ENCODE data around the gene PRKCZ.

Gene PRKCZ

DNA sequence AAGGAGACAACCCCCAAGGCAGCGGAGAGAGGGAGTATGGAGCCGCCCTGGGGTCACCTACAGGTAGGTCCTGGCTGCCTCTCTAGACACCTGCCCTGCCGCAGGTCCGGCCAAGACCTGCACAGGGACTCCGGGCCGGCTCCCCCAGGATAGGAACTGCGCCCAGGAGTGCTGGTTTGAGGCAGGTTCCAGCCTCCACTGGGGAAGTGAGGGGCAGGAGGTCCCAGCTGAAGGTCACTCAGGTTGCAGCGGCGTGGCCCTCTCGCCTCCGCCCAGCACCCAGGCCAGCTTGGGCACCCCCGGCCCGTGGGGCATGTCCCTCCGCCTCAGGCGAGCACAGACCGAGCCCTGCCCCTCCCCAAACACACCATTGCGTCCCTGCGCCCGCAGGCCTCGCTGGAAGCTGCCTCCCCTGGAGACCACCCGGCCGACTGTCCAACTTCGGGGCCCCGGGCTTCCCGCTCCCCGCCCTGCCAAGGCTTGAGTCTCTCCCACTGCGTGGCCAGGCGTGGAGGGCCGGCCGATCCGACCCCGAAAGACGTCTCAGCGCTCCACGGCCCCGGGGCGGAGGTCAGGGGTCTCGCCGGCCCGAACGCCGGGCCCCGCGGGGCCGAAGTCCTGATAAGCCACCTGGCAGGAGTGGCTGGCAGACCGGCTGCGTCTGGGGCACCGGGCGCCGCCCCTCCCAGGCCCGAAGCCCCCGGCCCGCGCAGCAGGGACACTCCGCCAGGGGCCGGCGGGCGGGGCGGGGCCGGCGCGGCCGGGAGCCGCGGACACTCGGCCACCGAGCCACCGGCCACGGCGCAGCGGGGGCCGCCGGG is 176.5 kb downstream of the PRKCZ start:
- TF ChIP-seq, protein P1, sequence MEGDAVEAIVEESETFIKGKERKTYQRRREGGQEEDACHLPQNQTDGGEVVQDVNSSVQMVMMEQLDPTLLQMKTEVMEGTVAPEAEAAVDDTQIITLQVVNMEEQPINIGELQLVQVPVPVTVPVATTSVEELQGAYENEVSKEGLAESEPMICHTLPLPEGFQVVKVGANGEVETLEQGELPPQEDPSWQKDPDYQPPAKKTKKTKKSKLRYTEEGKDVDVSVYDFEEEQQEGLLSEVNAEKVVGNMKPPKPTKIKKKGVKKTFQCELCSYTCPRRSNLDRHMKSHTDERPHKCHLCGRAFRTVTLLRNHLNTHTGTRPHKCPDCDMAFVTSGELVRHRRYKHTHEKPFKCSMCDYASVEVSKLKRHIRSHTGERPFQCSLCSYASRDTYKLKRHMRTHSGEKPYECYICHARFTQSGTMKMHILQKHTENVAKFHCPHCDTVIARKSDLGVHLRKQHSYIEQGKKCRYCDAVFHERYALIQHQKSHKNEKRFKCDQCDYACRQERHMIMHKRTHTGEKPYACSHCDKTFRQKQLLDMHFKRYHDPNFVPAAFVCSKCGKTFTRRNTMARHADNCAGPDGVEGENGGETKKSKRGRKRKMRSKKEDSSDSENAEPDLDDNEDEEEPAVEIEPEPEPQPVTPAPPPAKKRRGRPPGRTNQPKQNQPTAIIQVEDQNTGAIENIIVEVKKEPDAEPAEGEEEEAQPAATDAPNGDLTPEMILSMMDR (conservative IDR thresholded peaks at IDR 0.05; ENCODE audit: low read depth, low read length), result no peak
- peak overlapping the region; percentile 72 for H3K4me3 ChIP-seq (ENCODE audit: low read depth, low read length)
- no peak for DNase-seq (ENCODE audit: low read depth)

DNA sequence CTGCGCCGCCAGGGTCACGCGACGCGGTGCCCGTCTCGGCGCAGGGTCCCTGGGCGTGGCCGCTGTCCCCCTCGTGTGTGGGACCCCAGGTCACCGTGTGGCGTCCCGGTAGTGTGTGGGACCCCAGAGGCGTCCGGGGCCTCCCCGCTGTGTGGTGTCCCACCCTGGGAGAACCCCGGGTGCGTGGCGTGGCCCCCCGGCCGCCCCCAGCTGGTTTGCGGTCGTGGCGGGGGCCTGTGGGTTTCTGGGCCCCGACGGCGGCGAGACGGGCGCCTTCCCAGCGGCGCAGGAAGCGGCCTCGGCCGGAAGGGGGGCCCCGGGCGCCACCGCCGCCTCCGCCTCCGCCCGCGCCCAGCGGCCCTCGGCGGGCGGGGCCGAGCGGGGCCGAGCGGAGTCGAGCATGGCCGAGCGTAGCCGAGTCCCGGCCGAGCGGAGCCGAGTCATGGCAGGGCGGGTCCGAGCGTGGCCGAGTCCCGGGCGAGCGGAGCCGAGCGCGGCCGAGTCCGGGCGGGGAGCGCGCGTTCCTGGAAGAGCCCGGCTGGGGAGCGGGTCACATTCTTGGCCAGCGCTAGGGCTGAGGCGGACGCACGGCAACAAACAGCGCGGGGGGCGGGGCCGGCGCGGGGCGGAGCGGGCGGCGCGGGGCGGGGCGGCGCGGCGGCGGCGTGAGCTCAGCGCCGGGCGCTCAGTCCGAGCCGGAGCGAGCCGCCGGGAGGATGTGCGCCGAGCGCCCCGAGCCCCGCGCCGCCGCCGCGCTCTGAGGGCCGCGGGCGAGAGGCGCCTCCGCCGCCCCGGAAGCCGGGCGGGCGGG is 177.3 kb downstream of the PRKCZ start:
- peak overlapping the region; percentile 72 for H3K4me3 ChIP-seq (ENCODE audit: low read depth, low read length)
- peak; percentile 98 for DNase-seq (ENCODE audit: low read depth)
- TF ChIP-seq, protein P1 (conservative IDR thresholded peaks at IDR 0.05; ENCODE audit: low read depth, low read length), result no peak

- DNase-seq (ENCODE audit: low read depth), result no peak
- TF ChIP-seq, protein P1 (conservative IDR thresholded peaks at IDR 0.05; ENCODE audit: low read depth, low read length), result no peak
- peak within 1 kb of the TSS; percentile 80 for H3K4me3 ChIP-seq (ENCODE audit: low read depth, low read length)
These were observed 178.0 kb downstream of the PRKCZ start, which contains the start of gene SKI for GRCh38 chr1:2228157-2228594. TSS of gene SKI (plus strand) at chr1:2228319. CDS start at chr1:2228767, 448 bp downstream.

GRCh38 chr1:2228694-2229036 is 178.5 kb downstream of the PRKCZ start:
- TF ChIP-seq, protein P1 (conservative IDR thresholded peaks at IDR 0.05; ENCODE audit: low read depth, low read length), result no peak
- peak overlapping the region; percentile 80 for H3K4me3 ChIP-seq (ENCODE audit: low read depth, low read length)
- peak; percentile 50 for DNase-seq (ENCODE audit: low read depth)

- TF ChIP-seq, protein P1 (conservative IDR thresholded peaks at IDR 0.05; ENCODE audit: low read depth, low read length), result peak; percentile 13
- DNase-seq (ENCODE audit: low read depth), result peak; percentile 74
- peak overlapping the region; percentile 80 for H3K4me3 ChIP-seq (ENCODE audit: low read depth, low read length)
These were observed 179.0 kb downstream of the PRKCZ start for GRCh38 chr1:2229037-2229864.

DNA sequence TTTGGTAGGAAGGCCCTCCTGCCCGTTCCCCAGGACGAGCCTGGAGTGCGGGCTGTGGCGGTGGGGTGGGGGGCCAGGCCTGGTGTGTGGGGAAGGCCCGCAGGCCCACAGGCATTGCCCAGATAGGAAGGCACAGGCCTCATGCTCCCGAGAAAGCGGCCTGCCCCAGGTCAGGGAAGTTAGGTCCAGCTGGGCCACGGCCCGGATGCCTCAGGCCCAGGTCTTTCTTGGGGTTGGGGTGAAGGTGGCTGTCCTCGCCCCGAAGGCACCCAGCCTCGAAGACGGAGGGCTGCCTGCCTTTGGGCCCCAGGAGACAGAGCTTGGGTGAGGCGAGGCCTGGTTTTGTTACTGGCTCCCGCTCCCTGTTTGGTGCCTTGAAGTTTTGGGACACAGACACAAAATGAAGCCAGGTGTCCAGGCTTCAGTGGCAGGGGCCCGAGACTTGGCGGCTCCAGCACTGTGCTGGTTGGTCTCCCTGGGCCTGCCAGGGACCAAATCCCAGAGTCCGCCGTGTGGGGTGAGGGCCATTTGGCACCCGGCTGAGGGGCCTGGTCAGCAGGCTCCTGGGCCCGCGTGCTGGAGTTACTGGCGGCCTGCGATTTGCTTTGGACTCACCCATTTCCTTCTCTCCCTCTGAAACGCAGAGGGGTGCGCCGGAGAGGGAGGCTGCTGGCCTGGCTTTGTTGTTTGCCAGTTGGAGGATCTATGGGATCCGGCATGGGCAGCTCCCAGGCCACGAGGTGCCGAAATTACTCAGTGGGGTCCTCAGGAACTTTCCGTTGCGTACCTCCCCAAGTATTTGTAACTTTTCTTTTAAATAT is 179.9 kb downstream of the PRKCZ start:
- TF ChIP-seq, protein P1 (conservative IDR thresholded peaks at IDR 0.05; ENCODE audit: low read depth, low read length), result no peak
- peak overlapping the region; percentile 80 for H3K4me3 ChIP-seq (ENCODE audit: low read depth, low read length)
- DNase-seq (ENCODE audit: low read depth), result peak; percentile 53

Data from choroid plexus epithelial cell (primary cell).